LNCaP clone FGC (cell line): ENCODE measurements around the gene NUDT3.

ENCODE experiments used
- DNase-seq: peaks from one replicate; pipeline ENCODE4 v3.0.0-alpha.2; 2011; ENCODE audit warnings: low read depth
- H3K4me3 ChIP-seq: 2 replicates; pipeline ENCODE4 v1.5.1; 2011; ENCODE audit warnings: mild to moderate bottlenecking, low read depth, low read length, control low read depth
- CTCF ChIP-seq: IDR thresholded peaks from 2 replicates; pipeline ENCODE4 v1.5.1; 2012; ENCODE audit warnings: mild to moderate bottlenecking; ENCODE audit not compliant: control insufficient read depth, insufficient read depth; ENCODE audit errors: extremely low read depth

The NUDT3 gene

GRCh38 chr6:34235307-34236130 lies 156.9 kb downstream of the NUDT3 start:
- TF ChIP-seq CTCF, result no peak
- DNase-seq, result no peak
- no peak overlapping the region for H3K4me3 ChIP-seq

GRCh38 chr6:34234667-34235306 lies 157.7 kb downstream of the NUDT3 start:
- no peak overlapping the region for H3K4me3 ChIP-seq
- no peak for TF ChIP-seq CTCF
- DNase-seq, result no peak

GRCh38 chr6:34233867-34234266 lies 158.6 kb downstream of the NUDT3 start:
- no peak overlapping the region for H3K4me3 ChIP-seq
- no peak for TF ChIP-seq CTCF
- DNase-seq, result no peak

- H3K4me3 ChIP-seq, result no peak overlapping the region
- DNase-seq, result no peak
- no peak for TF ChIP-seq CTCF
Observed at GRCh38 chr6:34232901-34233300, 159.6 kb downstream of the NUDT3 start.

- no peak for DNase-seq
- no peak overlapping the region for H3K4me3 ChIP-seq
- no peak for TF ChIP-seq CTCF
Observed at GRCh38 chr6:34231566-34232336, 160.7 kb downstream of the NUDT3 start.

GRCh38 chr6:34230653-34231371 lies 161.7 kb downstream of the NUDT3 start:
- DNase-seq, result no peak
- no peak for TF ChIP-seq CTCF
- no peak overlapping the region for H3K4me3 ChIP-seq
